Natural killer cell treated with Interleukin-12 subunit alpha and Interleukin-12 subunit beta and Interleukin-15 and Interleukin-18, amount 100 ng/mL, for 72 hours (primary cell): Measurements from ENCODE around the gene ARL4A. TPM values are rescaled to one million over a fixed set of nuclear protein-coding genes. Genes with fewer than 3 reads are reported as not detected.
A peak's percentile ranks its signal among the peaks of the same experiment; 100 is the strongest.
"Not testable (repeated sequence)": the region's sequence is repeated elsewhere in the genome, so short reads cannot be mapped to it uniquely, and the experiment has no call there.

ENCODE experiments used
- ATAC-seq, 2 donors: fragments of 150-1000 bp; cut with Tn5 transposase in 1 of 2; sonication (Bioruptor Pico), chemical (Tn5 transposase) in 1 of 2; 2 replicates each; pipeline ENCODE4 v1.10.0; 2021
- DNase-seq: peaks from one replicate; pipeline ENCODE4 v3.0.0; 2022; ENCODE audit warnings: low spot score
- H3K27ac Mint-ChIP-seq, 2 donors: 1 replicate in 1 of 2; 2 replicates in 1 of 2; pipeline ENCODE4 v1.8.0; 2022; ENCODE audit warnings: mixed read lengths in 2 of 2, mild to moderate bottlenecking in 1 of 2, moderate library complexity in 1 of 2
- H3K27me3 Mint-ChIP-seq, 2 donors: 1 replicate in 1 of 2; 2 replicates in 1 of 2; pipeline ENCODE4 v1.8.0; 2022; ENCODE audit warnings: mixed read lengths in 2 of 2
- H3K36me3 Mint-ChIP-seq: one replicate; pipeline ENCODE4 v1.8.0; 2022; ENCODE audit warnings: mixed read lengths
- H3K4me1 Mint-ChIP-seq, 2 donors: 1 replicate in 1 of 2; 2 replicates in 1 of 2; pipeline ENCODE4 v1.8.0; 2022; ENCODE audit warnings: low read depth in 2 of 2, mixed read lengths in 2 of 2, mild to moderate bottlenecking in 1 of 2
- H3K4me3 Mint-ChIP-seq: one replicate; pipeline ENCODE4 v1.8.0; 2022; ENCODE audit warnings: mixed read lengths
- H3K9me3 Mint-ChIP-seq: 2 replicates; pipeline ENCODE4 v1.8.0; 2022; ENCODE audit warnings: mixed read lengths
- total RNA-seq, 2 donors: library from RNA; stranded (reverse); gene quantifications; one replicate each; pipeline ENCODE4 v1.2.3, GENCODE V29; 2022

The ARL4A gene, protein sequence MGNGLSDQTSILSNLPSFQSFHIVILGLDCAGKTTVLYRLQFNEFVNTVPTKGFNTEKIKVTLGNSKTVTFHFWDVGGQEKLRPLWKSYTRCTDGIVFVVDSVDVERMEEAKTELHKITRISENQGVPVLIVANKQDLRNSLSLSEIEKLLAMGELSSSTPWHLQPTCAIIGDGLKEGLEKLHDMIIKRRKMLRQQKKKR
- total RNA-seq: 10 to 100 TPM in 1 of 2 donors, 1 to 10 TPM in 1; 9.4 to 16.3 TPM

DNA sequence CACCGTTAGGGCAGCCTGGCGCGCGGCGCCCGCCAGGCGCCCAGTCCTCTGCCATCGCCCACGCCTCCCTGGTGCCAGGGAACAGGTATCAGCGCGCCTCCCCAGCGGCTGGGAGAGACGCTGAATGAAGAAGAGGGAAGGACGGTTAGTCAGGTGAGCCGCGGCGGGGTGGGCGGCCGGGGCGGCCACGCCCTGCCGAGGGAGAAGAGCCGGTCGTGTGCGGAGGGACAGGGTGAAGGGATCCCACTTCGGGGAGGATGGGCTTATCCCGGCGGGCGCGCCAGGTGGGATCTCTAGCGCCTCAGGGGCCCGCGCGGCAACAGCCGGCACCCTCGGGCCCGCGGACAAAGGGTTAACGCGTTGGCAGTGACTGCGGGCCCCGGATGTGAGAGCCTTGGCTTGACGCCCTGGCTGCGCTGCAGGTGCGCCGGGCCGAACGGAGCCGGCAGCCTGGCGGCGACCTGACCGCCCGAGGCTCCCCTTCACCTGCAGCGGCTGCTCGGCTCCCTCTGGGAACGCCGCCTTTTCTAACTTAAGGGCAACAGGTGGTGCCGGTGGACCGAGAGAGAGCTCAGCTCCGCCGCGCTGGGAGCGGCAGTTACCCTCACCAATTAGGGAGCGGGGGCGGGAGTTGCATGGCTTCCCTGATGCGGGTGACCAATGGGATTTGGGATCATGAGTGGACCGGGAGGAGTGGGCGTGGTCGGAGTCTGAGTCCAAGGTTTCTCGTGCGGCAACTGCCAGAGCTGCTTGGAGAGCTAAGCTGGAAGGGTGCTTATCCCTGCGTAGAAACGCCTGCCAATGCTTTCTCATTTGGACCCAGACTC lies at the start of gene ARL4A:
TSS of gene ARL4A (plus strand) at position 743 of the 827 bp plus-strand sequence. CDS start 622 bp downstream, outside the sequence.
- peak within 1 kb of the TSS; percentile 93 for H3K4me3 Mint-ChIP-seq
- H3K9me3 Mint-ChIP-seq: no peaks in the 10 kb centered on the region
- peaks cover 19 to 33% of the 10 kb centered on the region in 2 donors for H3K4me1 Mint-ChIP-seq
- H3K27ac Mint-ChIP-seq: peak within 1 kb of the TSS; percentile 54 to 85
- DNase-seq: peak; percentile 93
- H3K36me3 Mint-ChIP-seq: no peaks in the 10 kb centered on the region
- no peaks in the 10 kb centered on the region for H3K27me3 Mint-ChIP-seq
- peak; percentile 79 to 84 for ATAC-seq

DNA sequence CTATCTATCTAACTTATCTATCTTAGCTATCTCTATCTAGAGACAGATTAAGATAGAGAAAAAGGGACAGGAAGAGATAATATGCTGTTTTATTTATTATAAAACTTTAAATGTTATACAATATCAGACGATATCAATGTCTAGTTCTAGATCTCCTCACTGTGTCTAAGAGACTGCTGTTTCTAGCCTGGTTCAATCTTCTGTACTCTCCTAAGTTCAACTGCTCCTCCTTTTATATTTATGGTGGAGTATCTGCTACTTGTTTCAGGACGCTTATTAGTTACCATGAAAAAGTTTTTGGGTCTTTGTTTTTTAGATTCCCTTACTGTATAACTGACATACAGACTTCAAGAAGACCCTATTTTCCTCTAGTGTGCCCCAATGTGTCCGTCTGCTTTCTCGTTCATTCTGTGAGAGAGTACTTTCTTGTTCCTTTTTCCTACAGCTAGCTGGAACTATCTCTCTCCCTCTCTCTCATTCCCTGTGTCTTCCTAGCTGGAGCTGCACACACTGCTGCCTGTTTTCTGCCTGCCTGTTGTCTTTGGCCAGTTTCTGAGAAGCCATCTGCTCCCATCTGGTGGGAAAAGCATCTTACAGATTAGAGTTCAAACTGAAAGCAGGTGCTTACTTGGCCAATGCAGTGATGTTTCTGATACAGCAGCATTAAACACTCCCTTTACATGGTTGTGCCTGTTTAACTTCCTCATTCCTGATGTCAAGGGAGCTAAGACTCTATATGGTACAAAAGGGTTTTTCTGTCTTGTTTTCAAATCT lies 49.4 kb upstream of the ARL4A start:
- ATAC-seq: no peak
- Mint-ChIP-seq H3K36me3 (no peaks in the 10 kb centered on the region), H3K4me3 (peak overlapping the region; percentile 22), H3K4me1 (peaks cover 10 to 20% of the 10 kb centered on the region in 2 donors), H3K27me3 (no peaks in the 10 kb centered on the region), H3K9me3 (no peaks in the 10 kb centered on the region), H3K27ac (peak overlapping the region in 1 of 2 donors; percentile 21)
- DNase-seq: no peak

DNA sequence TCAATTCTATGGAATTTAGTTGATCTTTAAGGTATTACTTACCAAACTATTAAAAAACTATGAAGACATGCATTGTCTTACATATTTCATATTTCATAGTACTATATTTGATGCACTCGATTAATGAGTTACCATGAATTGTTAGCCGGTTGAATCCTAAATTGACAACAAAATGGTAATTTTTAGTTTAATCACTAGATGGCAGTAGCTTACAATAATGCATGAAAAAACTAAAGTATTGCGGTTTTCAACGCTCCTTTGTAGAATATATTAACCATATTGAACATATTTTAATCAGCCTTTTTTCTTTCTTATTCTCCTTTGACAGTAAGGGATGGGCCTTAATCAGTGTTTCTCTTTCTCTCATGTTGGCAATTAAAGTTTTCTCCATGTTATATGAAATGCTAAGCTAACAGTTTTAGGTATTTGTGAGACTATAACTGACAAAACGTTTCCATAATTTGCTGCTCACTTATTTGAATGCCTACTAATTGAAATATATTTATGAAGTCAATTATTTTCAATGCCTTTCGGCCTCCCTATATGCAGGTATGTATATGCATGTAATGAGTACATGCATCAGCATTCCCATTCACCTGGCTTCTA lies 48.5 kb upstream of the ARL4A start:
- ATAC-seq: no peak
- no peak for DNase-seq
- H3K4me3 Mint-ChIP-seq: no peak overlapping the region
- H3K9me3 Mint-ChIP-seq: no peaks in the 10 kb centered on the region
- H3K27ac Mint-ChIP-seq: no peak overlapping the region
- peaks cover 10 to 13% of the 10 kb centered on the region in 2 donors for H3K4me1 Mint-ChIP-seq
- H3K36me3 Mint-ChIP-seq: no peaks in the 10 kb centered on the region
- H3K27me3 Mint-ChIP-seq: no peaks in the 10 kb centered on the region

DNA sequence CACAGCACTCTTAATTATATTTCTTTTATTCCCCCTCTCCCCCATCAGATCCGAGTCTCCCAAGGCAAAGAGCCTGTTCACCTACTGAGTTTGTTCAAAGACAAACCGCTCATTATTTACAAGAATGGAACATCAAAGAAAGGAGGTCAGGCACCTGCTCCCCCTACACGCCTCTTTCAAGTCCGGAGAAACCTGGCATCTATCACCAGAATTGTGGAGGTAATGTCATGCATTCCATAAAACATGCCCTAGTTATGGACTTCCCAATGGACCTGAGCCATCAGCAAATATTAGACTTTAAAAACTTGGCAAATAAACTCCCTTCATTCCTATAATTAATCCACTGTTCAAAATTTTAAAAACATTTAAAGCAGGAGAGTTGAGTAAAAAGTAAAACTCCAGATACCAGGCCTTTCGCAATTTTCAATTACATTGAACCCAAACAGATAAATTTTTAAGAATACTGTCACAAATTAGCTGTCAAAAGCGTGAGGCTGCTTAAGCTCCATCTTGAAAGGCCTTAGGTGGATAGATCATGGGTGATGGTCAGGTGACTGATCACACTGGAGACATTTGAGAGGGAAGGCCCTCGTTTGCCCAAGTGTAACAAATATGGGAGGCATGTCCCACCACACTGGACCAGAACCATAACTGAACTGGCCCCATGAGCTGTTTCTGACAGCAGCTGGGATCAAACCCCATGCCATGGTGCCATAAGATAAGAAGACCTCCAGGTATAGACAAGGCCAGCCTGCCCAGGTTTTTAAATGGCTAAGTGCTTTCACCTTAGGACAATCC lies 46.9 kb upstream of the ARL4A start:
- H3K27ac Mint-ChIP-seq: no peak overlapping the region

DNA sequence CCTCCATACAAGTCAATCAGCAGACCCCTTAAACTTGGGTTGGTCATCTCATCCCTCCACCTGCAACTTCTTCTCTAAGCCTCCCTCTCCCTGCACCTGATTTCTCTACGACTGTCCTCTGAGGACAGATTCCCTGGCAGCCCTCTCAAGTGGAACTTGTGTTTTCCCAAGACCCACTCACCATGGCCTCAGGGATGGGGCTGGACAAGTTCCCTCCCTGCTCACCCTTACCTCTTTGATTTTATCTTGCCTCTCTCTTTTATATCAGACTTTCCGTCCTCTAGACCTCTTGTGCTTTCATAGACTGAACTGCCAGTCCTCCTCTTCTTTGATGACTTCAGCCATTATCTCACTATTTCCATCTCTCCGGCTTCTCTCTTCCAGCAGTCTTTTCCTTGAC lies 46.2 kb upstream of the ARL4A start:
- Mint-ChIP-seq H3K4me1 (peaks cover 5 to 8% of the 10 kb centered on the region in 2 donors), H3K27me3 (peaks cover 0 to 2% of the 10 kb centered on the region in 2 donors), H3K4me3 (no peak overlapping the region), H3K36me3 (no peaks in the 10 kb centered on the region), H3K9me3 (no peaks in the 10 kb centered on the region), H3K27ac (no peak overlapping the region)
- DNase-seq: no peak
- ATAC-seq: peak in 1 of 2 donors; percentile 52

More for the DNA sequence above, 46.9 kb upstream of the ARL4A start:
- ATAC-seq (no peak), DNase-seq (no peak)
- peaks cover 0 to under 1% of the 10 kb centered on the region in 2 donors for H3K27me3 Mint-ChIP-seq
- no peaks in the 10 kb centered on the region for H3K36me3 Mint-ChIP-seq
- H3K9me3 Mint-ChIP-seq: no peaks in the 10 kb centered on the region
- H3K4me1 Mint-ChIP-seq: peaks cover 10 to 13% of the 10 kb centered on the region in 2 donors
- no peak overlapping the region for H3K4me3 Mint-ChIP-seq

DNA sequence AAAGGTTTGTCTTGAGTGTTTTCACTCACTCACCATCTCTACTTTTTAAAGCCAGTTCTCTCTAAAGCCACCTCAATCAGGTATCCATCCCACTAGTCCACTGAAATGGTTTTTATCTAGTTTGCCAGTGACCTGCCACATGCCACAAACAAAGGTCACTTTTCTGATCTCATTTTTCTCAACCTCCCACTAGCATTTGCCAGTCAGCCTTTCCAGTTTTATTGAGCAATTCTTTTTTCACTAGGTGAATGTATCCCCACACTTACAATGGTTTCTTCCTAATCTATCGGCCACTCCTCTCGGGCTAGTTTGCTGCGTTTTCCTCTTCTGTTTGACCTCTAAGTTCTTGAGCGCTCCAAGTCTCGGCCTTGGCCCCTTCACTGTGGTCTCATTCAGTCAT lies 44.9 kb upstream of the ARL4A start:
- Mint-ChIP-seq H3K4me1 (peaks cover 3 to 5% of the 10 kb centered on the region in 2 donors), H3K36me3 (no peaks in the 10 kb centered on the region), H3K9me3 (no peaks in the 10 kb centered on the region), H3K27me3 (peaks cover 0 to 2% of the 10 kb centered on the region in 2 donors), H3K27ac (no peak overlapping the region), H3K4me3 (no peak overlapping the region)
- ATAC-seq: no peak
- no peak for DNase-seq

DNA sequence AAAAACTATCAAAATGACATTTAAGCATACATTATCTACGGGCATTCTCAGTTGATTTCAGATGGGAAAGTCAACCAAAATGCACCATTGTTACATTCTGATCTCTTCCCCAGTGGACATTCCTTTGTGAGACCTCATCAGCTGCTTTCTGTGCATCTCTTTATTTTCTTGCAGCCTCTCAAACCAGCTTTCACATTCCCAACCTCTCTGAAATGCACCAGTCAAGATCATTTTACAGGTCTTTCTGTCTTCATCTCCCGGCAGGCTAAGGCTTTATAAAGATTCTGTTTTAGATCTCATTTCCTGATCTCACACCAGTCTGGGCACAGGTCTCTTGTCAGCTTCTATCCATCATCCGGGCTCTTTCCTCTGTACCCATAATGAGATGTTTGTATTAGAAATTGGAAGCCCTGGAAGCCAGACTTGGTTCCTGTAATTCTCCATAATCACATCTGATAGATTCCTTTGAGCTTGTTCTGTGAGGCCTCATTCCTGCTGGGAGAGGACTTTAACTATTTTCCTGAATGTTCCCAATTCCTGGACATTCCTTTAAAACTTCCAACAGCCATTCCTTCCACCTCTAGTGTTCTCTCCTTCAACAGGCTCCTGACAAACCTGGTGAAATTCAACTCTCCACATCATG lies 44.3 kb upstream of the ARL4A start:
- no peak for ATAC-seq
- Mint-ChIP-seq H3K36me3 (no peaks in the 10 kb centered on the region), H3K27me3 (peaks cover 0 to 2% of the 10 kb centered on the region in 2 donors), H3K27ac (no peak overlapping the region), H3K4me1 (peaks cover 2 to 3% of the 10 kb centered on the region in 2 donors), H3K9me3 (no peaks in the 10 kb centered on the region), H3K4me3 (no peak overlapping the region)
- DNase-seq: no peak

DNA sequence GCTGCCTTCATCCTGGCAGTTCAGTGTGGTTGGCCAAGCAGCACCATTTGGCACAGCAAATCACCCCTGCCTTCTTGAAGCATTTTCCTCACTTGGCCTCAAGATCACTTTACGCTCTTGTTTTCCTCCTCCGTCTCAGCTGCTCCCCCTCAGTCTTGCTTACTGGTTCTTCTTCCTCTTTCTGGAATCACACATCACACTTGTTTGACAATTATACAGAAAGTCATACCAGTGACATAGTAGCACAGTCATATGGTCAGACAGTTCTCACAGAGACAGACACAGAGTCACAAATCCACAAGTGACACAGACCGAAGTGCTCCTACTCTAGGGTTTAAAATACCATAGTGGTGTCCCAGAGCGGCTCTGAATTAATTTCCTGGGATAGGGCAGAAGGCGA lies 43.8 kb upstream of the ARL4A start:
- Mint-ChIP-seq H3K4me3 (no peak overlapping the region), H3K27ac (no peak overlapping the region), H3K4me1 (no peaks in the 10 kb centered on the region), H3K27me3 (peaks cover 0 to 2% of the 10 kb centered on the region in 2 donors), H3K36me3 (no peaks in the 10 kb centered on the region), H3K9me3 (no peaks in the 10 kb centered on the region)
- DNase-seq (no peak), ATAC-seq (no peak)

DNA sequence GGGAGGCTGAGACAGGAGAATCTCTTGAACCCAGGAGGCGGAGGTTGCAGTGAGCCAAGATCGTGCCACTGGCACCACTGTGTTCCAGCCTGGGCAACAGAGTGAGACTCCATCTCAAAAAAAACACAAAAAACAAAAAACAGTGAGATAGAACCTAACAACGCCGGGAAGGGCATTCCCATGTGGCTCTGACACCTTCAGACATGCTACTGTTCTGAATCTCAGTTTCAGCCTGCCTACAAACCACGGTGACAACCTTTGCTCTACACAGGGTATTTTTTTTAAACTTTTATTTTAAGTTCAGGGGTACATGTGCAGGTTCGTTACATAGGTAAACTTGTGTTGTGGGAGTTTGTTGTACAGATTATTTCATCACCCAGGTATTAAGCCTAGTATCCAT lies 42.2 kb upstream of the ARL4A start:
- not testable (repeated sequence) for H3K27ac Mint-ChIP-seq, H3K4me1 Mint-ChIP-seq, DNase-seq, H3K9me3 Mint-ChIP-seq, ATAC-seq, H3K36me3 Mint-ChIP-seq, H3K27me3 Mint-ChIP-seq, H3K4me3 Mint-ChIP-seq

DNA sequence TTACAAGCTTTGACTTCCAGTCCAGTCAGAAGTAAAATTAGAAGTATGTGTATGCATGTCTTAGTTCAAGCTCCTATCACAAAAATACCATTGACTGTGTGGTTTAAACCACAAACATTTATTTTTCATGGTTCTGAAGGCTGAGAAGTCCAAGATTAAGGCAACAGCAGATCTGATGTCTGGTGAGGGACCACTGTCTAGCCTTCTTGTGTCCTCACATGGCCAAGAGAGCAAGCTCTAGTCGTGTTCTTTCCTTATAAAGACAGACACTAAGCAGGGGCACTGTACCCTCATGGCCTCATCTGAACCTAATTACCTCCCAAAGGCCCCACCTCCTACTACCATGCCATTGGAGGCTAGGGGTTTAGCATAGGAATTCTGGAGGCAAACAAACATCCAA lies 41.3 kb upstream of the ARL4A start:
- H3K36me3 Mint-ChIP-seq: no peaks in the 10 kb centered on the region
- no peak overlapping the region for H3K4me3 Mint-ChIP-seq
- H3K9me3 Mint-ChIP-seq: no peaks in the 10 kb centered on the region
- DNase-seq (no peak), ATAC-seq (no peak)
- H3K27ac Mint-ChIP-seq: no peak overlapping the region
- peaks cover 0 to 2% of the 10 kb centered on the region in 2 donors for H3K27me3 Mint-ChIP-seq
- H3K4me1 Mint-ChIP-seq: no peaks in the 10 kb centered on the region

DNA sequence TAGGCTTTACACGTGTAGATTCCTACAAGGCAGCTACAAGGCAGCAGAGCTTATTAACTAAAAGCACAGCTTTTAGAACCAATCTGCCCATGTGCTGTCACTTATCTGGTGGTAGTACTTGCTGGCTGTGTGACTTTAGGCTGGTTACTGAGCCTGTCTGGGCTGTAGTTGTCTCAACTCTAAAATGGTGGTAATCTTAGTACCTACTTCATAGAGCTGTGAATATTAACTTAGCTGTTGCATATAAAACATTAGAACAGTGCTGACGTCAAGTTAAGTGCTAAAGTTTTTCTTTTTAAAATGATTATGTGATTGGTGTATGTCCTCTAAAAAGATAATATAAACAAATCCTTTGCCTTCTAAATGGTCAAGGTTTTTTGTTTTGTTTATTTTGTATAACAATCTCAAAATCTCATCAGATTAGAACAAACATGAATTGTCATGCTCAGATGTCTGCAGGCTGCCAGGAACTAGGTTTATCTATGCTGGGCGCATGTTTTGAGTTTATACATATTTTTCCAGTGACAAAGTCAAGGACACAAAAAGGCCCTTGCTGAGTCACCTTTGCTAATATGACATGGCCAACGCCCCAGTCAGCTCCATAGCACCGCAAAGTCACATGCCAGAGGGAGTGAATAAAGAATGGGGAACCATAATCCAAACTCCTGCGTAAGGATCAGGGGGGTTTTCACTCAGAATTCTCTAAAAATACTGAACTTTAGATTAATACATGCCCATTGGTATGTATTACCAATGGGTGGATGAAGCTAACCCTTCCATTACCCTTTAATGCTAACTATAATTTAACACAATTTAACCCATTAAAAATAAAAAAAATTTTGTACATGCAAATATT lies 39.8 kb upstream of the ARL4A start:
- ATAC-seq (no peak), DNase-seq (no peak)
- Mint-ChIP-seq H3K36me3 (no peaks in the 10 kb centered on the region), H3K4me3 (no peak overlapping the region), H3K4me1 (no peaks in the 10 kb centered on the region), H3K27ac (no peak overlapping the region), H3K9me3 (no peaks in the 10 kb centered on the region), H3K27me3 (peaks cover 0 to 2% of the 10 kb centered on the region in 2 donors)

DNA sequence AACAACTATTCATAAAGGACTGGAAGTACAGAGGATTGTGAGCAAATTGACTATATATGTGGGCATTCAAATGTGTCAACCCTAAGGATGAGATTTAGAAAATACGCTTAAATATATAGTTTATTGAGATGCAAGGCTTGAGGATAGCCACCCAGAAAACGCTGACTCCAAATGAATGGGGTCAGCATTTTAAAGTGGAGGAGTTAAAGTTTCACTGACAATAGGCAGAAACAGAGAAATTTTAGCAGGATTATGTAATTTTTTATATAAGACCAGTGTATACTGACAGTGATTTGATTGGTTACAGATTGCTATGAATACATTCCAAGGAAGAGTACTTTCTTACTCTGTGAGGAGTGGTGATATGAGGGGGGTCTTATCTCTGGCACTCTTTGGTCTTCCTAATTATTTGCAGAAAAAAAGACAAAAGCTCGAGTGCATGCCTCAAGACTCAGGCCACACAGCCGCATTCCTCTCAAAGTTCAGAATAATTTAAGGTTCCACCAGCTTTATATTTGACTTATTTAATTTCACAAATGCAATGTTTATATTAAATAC lies 38.6 kb upstream of the ARL4A start:
- ATAC-seq: no peak
- H3K27ac Mint-ChIP-seq: no peak overlapping the region
- no peak for DNase-seq
- no peaks in the 10 kb centered on the region for H3K4me1 Mint-ChIP-seq
- H3K4me3 Mint-ChIP-seq: no peak overlapping the region
- no peaks in the 10 kb centered on the region for H3K9me3 Mint-ChIP-seq
- peaks cover 0 to 2% of the 10 kb centered on the region in 2 donors for H3K27me3 Mint-ChIP-seq
- no peaks in the 10 kb centered on the region for H3K36me3 Mint-ChIP-seq
